ENCODE data around the gene MYBPC1.

DNA sequence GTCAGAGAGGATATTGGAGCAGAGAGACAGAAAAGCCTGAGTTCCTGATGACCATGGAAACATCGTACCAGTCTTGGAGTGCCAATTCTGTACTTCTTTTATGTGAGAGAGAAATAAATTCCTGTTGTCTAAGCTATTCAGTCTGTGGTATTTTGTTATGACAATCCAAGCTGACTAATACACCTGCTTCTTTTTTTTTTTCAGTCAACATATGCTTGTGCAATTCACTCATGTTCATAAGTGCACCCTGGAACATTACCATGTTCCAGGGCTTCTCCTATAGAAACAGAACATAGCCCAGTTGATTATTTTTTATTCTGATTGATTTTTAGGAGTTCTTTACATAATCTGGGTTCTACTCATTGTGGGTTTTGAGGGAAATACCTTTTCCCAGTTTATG, 100.9 kb downstream of the MYBPC1 start:
- TF ChIP-seq POLR2AphosphoS5 (IDR thresholded peaks at IDR 0.05; ENCODE audit: insufficient read depth in 1 of 2, low read depth in 1 of 2), result no peak
- no peak for TF ChIP-seq POLR2A (IDR thresholded peaks at IDR 0.05)
